ACC112 (cell line): ENCODE data around the gene PTEN.

ENCODE experiments used
- H2AFZ ChIP-seq: fragments of 200-600 bp; sonication (generic); one replicate; pipeline ENCODE4 v1.6.0; 2017; ENCODE audit warnings: antibody characterized with exemption, low read length; ENCODE audit not compliant: unreplicated experiment
- H3K27ac ChIP-seq: fragments of 200-600 bp; sonication (generic); 2 replicates; pipeline ENCODE4 v1.5.1; 2014; ENCODE audit warnings: low read depth, mild to moderate bottlenecking, antibody characterized with exemption, low read length, moderate library complexity
- H3K27me3 ChIP-seq: fragments of 200-600 bp; sonication (generic); 2 replicates; pipeline ENCODE4 v1.6.1; 2014; ENCODE audit warnings: mild to moderate bottlenecking, antibody characterized with exemption, low read length, moderate library complexity, mixed read lengths; ENCODE audit not compliant: insufficient read depth
- H3K36me3 ChIP-seq: fragments of 200-600 bp; sonication (generic); 2 replicates; pipeline ENCODE4 v1.6.1; 2016; ENCODE audit warnings: mild to moderate bottlenecking, antibody characterized with exemption, low read length, moderate library complexity, mixed read lengths; ENCODE audit not compliant: insufficient read depth
- H3K4me1 ChIP-seq: fragments of 200-600 bp; sonication (generic); one replicate; pipeline ENCODE4 v1.6.1; 2016; ENCODE audit warnings: low read length, mixed read lengths; ENCODE audit not compliant: insufficient read depth, unreplicated experiment, control insufficient read depth
- H3K4me3 ChIP-seq: fragments of 200-600 bp; sonication (generic); 2 replicates; pipeline ENCODE4 v1.5.1; 2014; ENCODE audit warnings: mild to moderate bottlenecking, low read depth, low read length
- H3K79me2 ChIP-seq: fragments of 200-600 bp; sonication (generic); one replicate; pipeline ENCODE4 v1.6.0; 2016; ENCODE audit warnings: low read length; ENCODE audit not compliant: control insufficient read depth, unreplicated experiment, insufficient read depth

PTEN gene

DNA sequence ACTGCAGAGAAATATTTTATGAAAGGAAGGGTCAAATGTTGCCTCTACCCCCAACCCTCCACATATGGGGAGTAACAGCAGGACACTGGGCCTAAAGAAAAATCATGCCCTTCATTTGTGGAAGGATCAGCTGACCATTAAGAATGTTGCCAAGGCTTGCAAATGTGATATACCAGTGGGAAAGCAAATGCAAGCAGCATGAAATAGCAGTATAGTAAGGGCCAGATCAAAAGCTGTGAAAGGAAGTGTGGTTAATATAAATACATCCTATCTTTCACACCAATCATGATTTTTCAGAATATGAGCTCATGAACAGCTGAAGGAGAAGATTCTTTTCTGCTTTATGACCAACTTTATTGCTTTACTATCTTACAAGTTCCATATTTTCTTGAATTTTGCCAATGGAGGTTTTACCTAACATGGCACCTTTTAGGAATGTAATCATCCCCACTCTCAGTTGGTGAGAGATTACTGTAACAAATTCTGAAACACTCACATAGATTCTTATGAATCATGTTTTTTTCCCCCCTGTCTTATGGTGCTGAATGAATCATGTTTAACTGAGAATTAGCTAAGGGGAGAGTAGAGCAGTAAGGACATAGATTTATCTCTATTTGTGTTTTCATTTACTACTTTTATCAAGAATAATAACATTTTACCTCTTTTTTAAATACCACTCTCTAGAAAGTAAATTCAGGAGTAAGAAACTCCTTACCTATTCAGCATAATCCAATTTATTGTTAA lies 33.3 kb upstream of the PTEN start:
- Histone ChIP-seq H3K27me3 (no peaks in the 10 kb centered on the region), H3K27ac (no peak overlapping the region), H3K36me3 (no peaks in the 10 kb centered on the region), H2AFZ (no peak overlapping the region), H3K4me3 (no peak overlapping the region), H3K4me1 (no peaks in the 10 kb centered on the region), H3K79me2 (no peaks in the 10 kb centered on the region)

DNA sequence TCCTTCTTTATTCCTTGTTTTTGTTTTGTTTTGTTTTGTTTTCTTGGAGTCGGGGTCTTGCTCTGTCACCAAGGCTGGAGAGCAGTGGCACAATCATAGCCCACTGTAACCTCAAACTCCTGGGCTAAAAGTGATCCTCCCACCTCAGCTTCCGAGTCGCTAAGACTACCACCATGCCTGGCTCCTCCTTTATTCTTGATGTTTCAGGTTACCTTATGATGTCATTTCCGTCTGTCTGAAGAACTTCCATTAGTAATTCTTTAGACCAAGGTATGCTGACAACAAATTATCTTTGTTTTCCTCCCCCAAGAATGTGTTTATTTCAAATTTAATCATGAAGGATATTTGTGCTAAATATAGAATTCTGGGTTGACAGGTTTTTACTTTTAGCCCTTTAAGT lies 27.3 kb upstream of the PTEN start:
- Histone ChIP-seq H3K36me3 (no peaks in the 10 kb centered on the region), H3K27me3 (no peaks in the 10 kb centered on the region), H3K27ac (no peak overlapping the region), H3K4me3 (no peak overlapping the region), H2AFZ (no peak overlapping the region), H3K79me2 (no peaks in the 10 kb centered on the region), H3K4me1 (no peaks in the 10 kb centered on the region)

DNA sequence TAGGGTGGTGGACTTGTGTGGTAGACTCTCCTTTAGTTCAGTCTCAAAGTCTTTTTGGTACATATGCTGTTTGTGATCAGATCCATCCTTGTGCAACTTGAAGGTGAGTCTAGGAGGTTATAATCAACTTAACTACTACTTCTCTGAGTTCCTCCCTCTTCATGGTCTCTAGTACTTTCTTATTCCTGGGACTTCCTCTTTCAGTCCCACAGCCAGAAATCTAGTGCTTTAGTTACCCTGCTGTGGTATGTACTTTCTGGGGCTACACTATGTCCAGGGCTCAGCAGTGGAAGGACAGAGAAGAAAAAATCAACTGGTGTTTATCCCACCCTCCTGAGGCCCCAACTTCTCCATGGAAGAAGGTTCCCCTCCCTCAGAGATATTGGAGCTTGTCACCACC lies 26.0 kb upstream of the PTEN start:
- peaks cover 3% of the 10 kb centered on the region for H3K4me1 ChIP-seq
- no peaks in the 10 kb centered on the region for H3K36me3 ChIP-seq
- H3K79me2 ChIP-seq, result no peaks in the 10 kb centered on the region
- H3K4me3 ChIP-seq, result no peak overlapping the region
- no peak overlapping the region for H3K27ac ChIP-seq
- H2AFZ ChIP-seq, result no peak overlapping the region
- H3K27me3 ChIP-seq, result no peaks in the 10 kb centered on the region

- H2AFZ ChIP-seq, result no peak overlapping the region
- no peaks in the 10 kb centered on the region for H3K79me2 ChIP-seq
- peaks cover 4% of the 10 kb centered on the region for H3K4me1 ChIP-seq
- H3K4me3 ChIP-seq, result no peak overlapping the region
- H3K27me3 ChIP-seq, result no peaks in the 10 kb centered on the region
- H3K36me3 ChIP-seq, result no peaks in the 10 kb centered on the region
- H3K27ac ChIP-seq, result no peak overlapping the region
Observed at GRCh38 chr10:87838650-87839049, 24.8 kb upstream of the PTEN start.

DNA sequence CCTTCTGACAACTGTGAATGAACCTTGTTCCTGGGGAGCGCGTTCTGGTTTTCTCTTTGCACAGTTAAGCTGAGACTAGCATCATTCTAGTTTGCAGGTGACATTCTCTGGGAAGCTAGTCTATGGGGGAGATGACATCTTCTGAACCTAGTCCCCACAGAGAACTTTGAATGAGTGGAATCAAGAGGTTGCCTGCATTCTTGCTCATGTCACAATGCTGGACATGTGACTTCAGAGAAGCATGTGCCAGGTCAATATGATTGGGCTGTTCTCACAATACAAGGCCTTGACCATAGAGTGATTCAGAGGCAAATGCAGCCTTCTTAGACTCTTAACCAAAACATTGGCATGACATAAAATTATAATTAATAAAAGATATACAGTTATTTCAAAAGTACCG lies 22.2 kb upstream of the PTEN start:
- peaks cover 16% of the 10 kb centered on the region for H3K4me1 ChIP-seq
- no peak overlapping the region for H3K27ac ChIP-seq
- no peaks in the 10 kb centered on the region for H3K36me3 ChIP-seq
- no peak overlapping the region for H3K4me3 ChIP-seq
- H3K79me2 ChIP-seq, result no peaks in the 10 kb centered on the region
- no peak overlapping the region for H2AFZ ChIP-seq
- H3K27me3 ChIP-seq, result no peaks in the 10 kb centered on the region

DNA sequence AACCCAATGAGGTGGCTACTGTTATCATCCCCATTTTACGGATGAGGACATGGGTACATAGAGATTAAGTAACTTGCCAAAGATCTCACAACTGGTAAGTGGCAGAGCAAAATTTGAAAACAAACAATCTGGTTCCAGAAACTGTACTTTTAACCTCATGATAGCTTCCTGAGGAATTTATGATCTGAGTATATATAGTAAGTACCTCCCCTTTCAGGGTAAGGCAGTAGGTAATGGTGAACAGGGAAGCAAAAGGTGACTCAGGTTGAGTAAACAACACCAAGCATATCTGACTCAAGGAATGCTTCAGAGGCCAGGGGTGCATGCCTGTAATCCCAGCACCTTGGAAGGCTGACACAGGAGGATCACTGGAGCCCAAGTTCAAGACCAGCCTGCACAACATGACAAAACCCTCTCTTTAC lies 21.2 kb upstream of the PTEN start:
- no peaks in the 10 kb centered on the region for H3K27me3 ChIP-seq
- no peaks in the 10 kb centered on the region for H3K36me3 ChIP-seq
- peaks cover 17% of the 10 kb centered on the region for H3K4me1 ChIP-seq
- H3K27ac ChIP-seq, result no peak overlapping the region
- no peaks in the 10 kb centered on the region for H3K79me2 ChIP-seq
- H3K4me3 ChIP-seq, result no peak overlapping the region
- no peak overlapping the region for H2AFZ ChIP-seq

DNA sequence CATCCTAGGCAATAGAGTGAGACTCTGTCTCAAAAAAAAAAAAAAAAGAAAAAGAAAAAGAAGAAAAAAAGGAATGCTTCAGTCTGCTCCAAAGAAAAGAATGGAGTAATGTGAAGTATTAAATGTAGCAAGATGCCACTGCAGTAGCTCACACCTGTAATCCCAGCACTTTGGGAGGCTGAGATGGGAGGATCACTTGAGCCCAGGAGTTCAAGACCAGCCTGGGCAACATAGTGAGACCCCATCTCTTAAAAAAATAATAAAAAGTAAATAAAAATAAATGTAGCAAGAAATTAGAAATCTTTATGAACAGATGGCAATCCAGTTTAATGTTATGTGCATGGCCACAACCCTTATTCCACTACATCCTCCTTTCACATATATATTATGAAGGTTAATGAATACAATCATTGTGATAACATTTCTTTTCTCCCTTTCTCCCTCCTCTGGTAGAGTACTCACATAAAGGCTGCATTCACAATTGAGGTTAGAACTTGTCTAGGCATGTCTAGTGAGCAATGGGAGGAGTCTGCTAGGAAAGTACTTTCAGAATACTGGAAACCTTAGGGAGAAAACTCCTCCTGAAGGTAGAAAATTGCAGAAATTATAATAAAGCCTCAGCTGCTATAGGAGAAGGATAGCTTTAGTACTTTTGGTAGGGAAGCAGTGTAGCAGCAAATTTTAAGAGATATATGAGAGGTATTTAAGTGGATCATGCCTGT lies 20.5 kb upstream of the PTEN start:
- Histone ChIP-seq H2AFZ (no peak overlapping the region), H3K36me3 (no peaks in the 10 kb centered on the region), H3K4me1 (peaks cover 22% of the 10 kb centered on the region), H3K27me3 (no peaks in the 10 kb centered on the region), H3K79me2 (no peaks in the 10 kb centered on the region), H3K4me3 (no peak overlapping the region), H3K27ac (no peak overlapping the region)

GRCh38 chr10:87843714-87844113 lies 19.7 kb upstream of the PTEN start:
- Histone ChIP-seq H3K27ac (no peak overlapping the region), H3K4me3 (no peak overlapping the region), H3K79me2 (no peaks in the 10 kb centered on the region), H3K27me3 (no peaks in the 10 kb centered on the region), H3K4me1 (peaks cover 23% of the 10 kb centered on the region), H3K36me3 (no peaks in the 10 kb centered on the region), H2AFZ (no peak overlapping the region)

GRCh38 chr10:87844837-87845623 lies 18.4 kb upstream of the PTEN start:
- H3K4me3 ChIP-seq, result no peak overlapping the region
- no peaks in the 10 kb centered on the region for H3K36me3 ChIP-seq
- no peaks in the 10 kb centered on the region for H3K27me3 ChIP-seq
- no peaks in the 10 kb centered on the region for H3K79me2 ChIP-seq
- H3K27ac ChIP-seq, result no peak overlapping the region
- no peak overlapping the region for H2AFZ ChIP-seq
- peaks cover 23% of the 10 kb centered on the region for H3K4me1 ChIP-seq

DNA sequence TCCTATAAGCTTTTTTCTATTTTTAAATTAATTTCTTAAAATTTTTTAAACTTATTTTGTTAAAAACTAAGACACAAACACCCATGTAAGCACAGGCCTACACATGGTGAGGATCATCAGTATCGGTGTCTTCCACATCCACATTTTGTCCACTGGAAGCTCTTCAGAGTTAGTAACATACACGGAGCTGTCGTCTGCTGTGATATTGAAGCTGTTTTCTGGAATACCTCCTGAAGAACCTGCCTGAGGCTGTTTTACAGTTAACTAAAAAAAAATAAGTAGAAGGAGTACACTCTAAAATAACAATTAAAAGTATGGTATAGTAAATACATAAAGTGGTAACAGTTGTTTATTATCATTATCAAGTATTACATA lies 17.8 kb upstream of the PTEN start:
- H3K36me3 ChIP-seq, result no peaks in the 10 kb centered on the region
- H3K4me3 ChIP-seq, result no peak overlapping the region
- H3K27me3 ChIP-seq, result no peaks in the 10 kb centered on the region
- peaks cover 23% of the 10 kb centered on the region for H3K4me1 ChIP-seq
- no peak overlapping the region for H2AFZ ChIP-seq
- H3K79me2 ChIP-seq, result no peaks in the 10 kb centered on the region
- no peak overlapping the region for H3K27ac ChIP-seq
